IMR-90 (cell line): ENCODE results near the gene PTPMT1. TPM values are rescaled to one million over a fixed set of nuclear protein-coding genes. Genes with fewer than 3 reads are reported as not detected.

Experiments
- ATAC-seq: fragments of 200-7000 bp; cut with Tn5 transposase; 2 replicates; pipeline ENCODE4 v1.9.1; 2020; ENCODE audit warnings: low read depth, mild to moderate bottlenecking, moderate library complexity
- BruUV-seq: library from RNA; stranded (reverse); fragments of 400-500 nt; replicated peaks from 2 replicates; lab custom pipeline; 2021; lab: Mats Ljungman, UMichigan
- CTCF ChIA-PET: fragments of 300-600 bp; formaldehyde crosslinking; extraction: SDS; loops from one replicate; lab custom pipeline; 2021; ENCODE audit warnings: antibody characterized with exemption; lab: Yijun Ruan, JAX
- POLR2A ChIA-PET: fragments of 300-600 bp; sonication (Branson Sonifier 250); formaldehyde crosslinking; loops from one replicate; lab custom pipeline; 2022; ENCODE audit warnings: antibody characterized with exemption; ENCODE audit not compliant: unreplicated experiment; lab: Charles Lee
- DNase-seq: peaks from one replicate; pipeline ENCODE4 v3.0.0; 2013
- H2AFZ ChIP-seq: replicated peaks from 2 replicates; pipeline ENCODE3; 2013; ENCODE audit warnings: low read length, mild to moderate bottlenecking; ENCODE audit not compliant: poor library complexity
- H2AK5ac ChIP-seq: 2 replicates; pipeline ENCODE4 v1.6.1; 2013; ENCODE audit warnings: low read depth, low read length, inconsistent platforms
- H2AK9ac ChIP-seq: replicated peaks from 2 replicates; pipeline ENCODE3; 2013; ENCODE audit warnings: mild to moderate bottlenecking, low read depth, low read length, moderate library complexity; ENCODE audit not compliant: poor library complexity
- H2BK120ac ChIP-seq: 2 replicates; pipeline ENCODE4 v1.6.1; 2013; ENCODE audit warnings: low read depth, low read length, inconsistent platforms
- H2BK15ac ChIP-seq: 3 replicates; pipeline ENCODE4 v1.6.1; 2013; ENCODE audit warnings: low read depth, low read length, inconsistent platforms
- H2BK20ac ChIP-seq: 2 replicates; pipeline ENCODE4 v1.6.1; 2013; ENCODE audit warnings: low read depth, mild to moderate bottlenecking, inconsistent platforms, low read length, moderate library complexity
- H2BK5ac ChIP-seq: 2 replicates; pipeline ENCODE4 v1.6.1; 2013; ENCODE audit warnings: mild to moderate bottlenecking, low read depth, low read length, inconsistent platforms; ENCODE audit not compliant: poor library complexity, severe bottlenecking
- H3K14ac ChIP-seq: replicated peaks from 2 replicates; pipeline ENCODE4 v1.6.1; 2013; ENCODE audit warnings: low read depth, low read length, inconsistent platforms
- H3K18ac ChIP-seq: 2 replicates; pipeline ENCODE4 v1.6.1; 2013; ENCODE audit warnings: low read depth, low read length, control low read depth
- H3K23ac ChIP-seq: 2 replicates; pipeline ENCODE4 v1.6.1; 2013; ENCODE audit warnings: low read depth, low read length, inconsistent platforms
- H3K27ac ChIP-seq: 2 replicates; pipeline ENCODE4 v1.5.1; 2013; ENCODE audit warnings: mild to moderate bottlenecking, control low read depth, low read length; ENCODE audit not compliant: insufficient read depth
- H3K27me3 ChIP-seq: 2 replicates; pipeline ENCODE4 v1.6.1; 2013; ENCODE audit warnings: low read length; ENCODE audit not compliant: control insufficient read depth, insufficient read depth
- H3K36me3 ChIP-seq: 2 replicates; pipeline ENCODE4 v1.6.1; 2013; ENCODE audit warnings: low read length, mixed read lengths; ENCODE audit not compliant: control insufficient read depth, insufficient read depth
- H3K4ac ChIP-seq: 2 replicates; pipeline ENCODE4 v1.6.1; 2013; ENCODE audit warnings: low read depth, low read length, inconsistent platforms
- H3K4me1 ChIP-seq: 2 replicates; pipeline ENCODE4 v1.6.1; 2013; ENCODE audit warnings: low read length, mixed read lengths; ENCODE audit not compliant: control insufficient read depth, insufficient read depth
- H3K4me2 ChIP-seq: 2 replicates; pipeline ENCODE4 v1.6.1; 2013; ENCODE audit warnings: low read depth, mild to moderate bottlenecking, control low read depth, low read length, moderate library complexity
- H3K4me3 ChIP-seq: 2 replicates; pipeline ENCODE4 v1.5.1; 2013; ENCODE audit warnings: low read depth, mild to moderate bottlenecking, control low read depth, low read length, moderate library complexity; ENCODE audit not compliant: insufficient read depth
- H3K56ac ChIP-seq: 2 replicates; pipeline ENCODE4 v1.6.1; 2013; ENCODE audit warnings: low read length, inconsistent platforms; ENCODE audit not compliant: insufficient read depth; ENCODE audit errors: extremely low read depth
- H3K79me1 ChIP-seq, 2 experiments: 2 replicates each; pipeline ENCODE4 v1.6.1; 2013; ENCODE audit warnings: low read length in 2 of 2, inconsistent platforms in 1 of 2, low read depth in 1 of 2
- H3K9ac ChIP-seq: 2 replicates; pipeline ENCODE4 v1.6.1; 2013; ENCODE audit warnings: low read depth, low read length, control low read depth
- H3K9me1 ChIP-seq: 2 replicates; pipeline ENCODE4 v1.6.1; 2013; ENCODE audit warnings: low read length, inconsistent platforms; ENCODE audit not compliant: insufficient read depth
- H3K9me3 ChIP-seq: 2 replicates; pipeline ENCODE4 v1.6.1; 2013; ENCODE audit warnings: low read length; ENCODE audit not compliant: control insufficient read depth, insufficient read depth
- H4K20me1 ChIP-seq: 2 replicates; pipeline ENCODE4 v1.6.1; 2013; ENCODE audit warnings: low read length, inconsistent platforms; ENCODE audit not compliant: insufficient read depth
- H4K5ac ChIP-seq: 2 replicates; pipeline ENCODE4 v1.6.1; 2013; ENCODE audit warnings: mild to moderate bottlenecking, low read depth, low read length, control low read depth
- H4K8ac ChIP-seq, 2 experiments: 2 replicates each; pipeline ENCODE4 v1.6.1; 2013; ENCODE audit warnings: low read depth in 2 of 2, low read length in 2 of 2, control low read depth in 1 of 2, inconsistent platforms in 1 of 2
- H4K91ac ChIP-seq: 2 replicates; pipeline ENCODE4 v1.6.1; 2013; ENCODE audit warnings: low read depth, low read length, inconsistent platforms; ENCODE audit not compliant: insufficient read depth
- CEBPB ChIP-seq: IDR thresholded peaks from 2 replicates; pipeline ENCODE4 v1.6.1; 2012; ENCODE audit warnings: low read depth, low read length, improper control_type of control experiment
- MAFK ChIP-seq: IDR thresholded peaks from 2 replicates; pipeline ENCODE4 v1.6.1; 2012; ENCODE audit warnings: low read depth, low read length, improper control_type of control experiment
- RAD21 ChIP-seq: IDR thresholded peaks from 2 replicates; pipeline ENCODE4 v1.6.1; 2012; ENCODE audit warnings: low read length, improper control_type of control experiment
- SMC3 ChIP-seq: fragments of 150-350 bp; IDR thresholded peaks from 2 replicates; pipeline ENCODE4 v1.6.1; 2016; ENCODE audit warnings: low read depth, mild to moderate bottlenecking, antibody characterized with exemption, low read length, moderate library complexity
- WGBS, 2 experiments: methylation state at CpG; one replicate each; pipeline versions ENCODE4 v1.1.5 to v1.1.7; 2013; ENCODE audit warnings: missing lambda C conversion rate in 2 of 2; ENCODE audit not compliant: insufficient read length in 1 of 2; ENCODE audit errors: extremely low coverage in 2 of 2; 5-methylcytosine and 5-hydroxymethylcytosine counted together
- dilution Hi-C: fragments of 300-500 bp; cut with HindIII; formaldehyde crosslinking; loops from one replicate; pipeline ENCODE4 v1.14.3; 2018; ENCODE audit warnings: low sequenced_read_pairs; ENCODE audit not compliant: unreplicated experiment
- in situ Hi-C: fragments of 300-500 bp; cut with MboI; formaldehyde crosslinking; loops from 3 replicates; pipeline ENCODE4 v1.14.3; 2019; ENCODE audit warnings: low sequenced_read_pairs, inconsistent platforms, mixed read lengths
- intact Hi-C: fragments of 100-400 bp; cut with micrococcal nuclease; formaldehyde crosslinking; loops from 2 replicates; pipeline ENCODE4 v1.10.0; 2022
- polyA plus RNA-seq, 3 experiments: library from polyadenylated mRNA; depleted of rRNA; stranded (reverse); fragments of >200 nt; gene quantifications; 2 replicates each; pipeline ENCODE4 v1.2.3, GENCODE V29; 2012; ENCODE audit warnings: low replicate concordance in 1 of 3
- total RNA-seq: library from RNA; depleted of rRNA; stranded (reverse); fragments of >200 nt; gene quantifications from 2 replicates; pipeline ENCODE4 v1.2.3, GENCODE V29; 2012

PTPMT1 gene
- total and polyA plus RNA-seq, 2 of the 4 experiments (the other 2 are of a cell fraction) = 51.6 to 55.0 TPM

DNA sequence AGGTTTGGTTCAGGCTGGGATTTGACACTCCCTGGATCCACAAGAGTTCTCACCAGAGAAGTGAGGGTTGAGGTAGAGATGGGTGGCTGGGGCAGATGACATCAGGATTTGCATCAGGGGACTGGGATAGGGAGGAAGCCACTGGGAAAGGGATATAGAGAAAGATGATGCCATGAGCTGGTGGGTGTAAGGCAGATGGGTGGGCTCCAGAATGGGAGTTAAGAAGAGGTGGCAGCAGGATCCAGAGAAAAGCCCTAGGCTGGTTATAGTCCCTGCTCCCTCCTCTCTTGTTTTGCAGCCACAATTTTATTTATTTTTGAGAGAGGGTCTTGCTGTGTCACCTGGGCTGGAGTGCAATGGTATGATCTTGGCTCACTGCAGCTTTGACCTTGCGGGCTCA lies 30.6 kb downstream of the PTPMT1 start:
- Histone ChIP-seq H4K91ac (no peak overlapping the region), H3K23ac (no peak overlapping the region), H2BK15ac (no peak overlapping the region), H2BK5ac (no peak overlapping the region), H3K4me1 (no peaks in the 10 kb centered on the region), H2BK20ac (no peak overlapping the region), H4K8ac (no peak overlapping the region), H3K9me3 (no peaks in the 10 kb centered on the region), H3K14ac (no peak overlapping the region), H2AFZ (no peak overlapping the region), H4K5ac (no peak overlapping the region), H3K36me3 (no peaks in the 10 kb centered on the region), H3K4ac (no peak overlapping the region), H4K20me1 (no peaks in the 10 kb centered on the region), H3K4me3 (no peak overlapping the region), H3K9ac (no peak overlapping the region), H3K18ac (no peak overlapping the region), H3K27me3 (peaks cover 46% of the 10 kb centered on the region), H2BK120ac (no peak overlapping the region), H2AK5ac (no peak overlapping the region), H3K79me1 (no peaks in the 10 kb centered on the region), H3K9me1 (no peaks in the 10 kb centered on the region), H2AK9ac (no peak overlapping the region), H3K56ac (no peak overlapping the region), H3K27ac (no peak overlapping the region), H3K4me2 (no peak overlapping the region)
- DNase-seq = no peak
- ChIA-PET CTCF (interaction anchor here (0.9 kb wide), 1 partner anchor 30 kb away, joined by 6 read pairs; no protein-coding TSS in a partner anchor), POLR2A (no interaction called here)
- BruUV-seq = no TSS peak
- in situ Hi-C loops (no loop called here), dilution Hi-C loops (no loop called here), intact Hi-C loops (no loop called here)
- TF ChIP-seq RAD21 (no peak), SMC3 (no peak), MAFK (no peak), CEBPB (no peak)
- no CpG with 5 or more reads among the region's 1 CpG for WGBS, 2 experiments
- ATAC-seq = no peak
